Neural progenitor cell (in vitro differentiated cells): ENCODE measurements around the gene APOC4. TPM values are rescaled to one million over a fixed set of nuclear protein-coding genes. Genes with fewer than 3 reads are reported as not detected.
A peak's percentile ranks its signal among the peaks of the same experiment; 100 is the strongest.

ENCODE experiments used
- DNase-seq: peaks from one replicate; pipeline ENCODE4 v3.0.0-alpha.2; 2016; ENCODE audit warnings: low spot score
- H2AFZ ChIP-seq: fragments of 200-600 bp; sonication (generic); replicated peaks from 2 replicates; pipeline ENCODE4 v1.6.1; 2016; ENCODE audit warnings: antibody characterized with exemption
- H3F3A ChIP-seq: fragments of 200-600 bp; sonication (generic); 2 replicates; pipeline ENCODE4 v1.6.1; 2016; ENCODE audit warnings: antibody characterized with exemption, low read depth
- H3K27ac ChIP-seq: fragments of 200-600 bp; sonication (generic); 2 replicates; pipeline ENCODE4 v1.5.1; 2016; ENCODE audit warnings: mild to moderate bottlenecking
- H3K27me3 ChIP-seq: fragments of 200-600 bp; sonication (generic); 2 replicates; pipeline ENCODE4 v1.6.1; 2016; ENCODE audit warnings: mild to moderate bottlenecking, moderate library complexity
- H3K36me3 ChIP-seq: fragments of 200-600 bp; sonication (generic); 2 replicates; pipeline ENCODE4 v1.5.1; 2016
- H3K4me1 ChIP-seq: fragments of 200-600 bp; sonication (generic); 2 replicates; pipeline ENCODE4 v1.6.1; 2016; ENCODE audit warnings: mixed run types
- H3K4me2 ChIP-seq: fragments of 200-600 bp; sonication (generic); 2 replicates; pipeline ENCODE4 v1.6.1; 2016
- H3K4me3 ChIP-seq: fragments of 200-600 bp; sonication (generic); 2 replicates; pipeline ENCODE4 v1.5.1; 2016
- H3K79me2 ChIP-seq: fragments of 200-600 bp; sonication (generic); 2 replicates; pipeline ENCODE4 v1.6.1; 2016; ENCODE audit warnings: low read depth
- H3K9ac ChIP-seq: fragments of 200-600 bp; sonication (generic); 2 replicates; pipeline ENCODE4 v1.6.1; 2016
- H3K9me3 ChIP-seq: fragments of 200-600 bp; sonication (generic); 2 replicates; pipeline ENCODE4 v1.5.1; 2016; ENCODE audit warnings: low read depth
- H4K20me1 ChIP-seq: fragments of 200-600 bp; sonication (generic); 2 replicates; pipeline ENCODE4 v1.6.1; 2016; ENCODE audit warnings: low read depth
- H3K27ac Mint-ChIP-seq: 3 replicates; pipeline ENCODE4 v1.8.0; 2021; ENCODE audit warnings: mixed read lengths
- H3K27me3 Mint-ChIP-seq: 2 replicates; pipeline ENCODE4 v1.8.0; 2022; ENCODE audit warnings: low read depth, mild to moderate bottlenecking, inconsistent platforms, moderate library complexity, mixed read lengths; ENCODE audit not compliant: insufficient read depth
- H3K36me3 Mint-ChIP-seq: 3 replicates; pipeline ENCODE4 v1.8.0; 2021; ENCODE audit warnings: mixed read lengths
- H3K4me1 Mint-ChIP-seq: 3 replicates; pipeline ENCODE4 v1.8.0; 2021; ENCODE audit warnings: mixed read lengths
- H3K4me3 Mint-ChIP-seq: 3 replicates; pipeline ENCODE4 v1.8.0; 2021; ENCODE audit warnings: mild to moderate bottlenecking, moderate library complexity, mixed read lengths
- H3K9me3 Mint-ChIP-seq: 3 replicates; pipeline ENCODE4 v1.8.0; 2020; ENCODE audit warnings: mixed read lengths
- CTCF ChIP-seq: fragments of 200-600 bp; sonication (generic); IDR thresholded peaks from 2 replicates; pipeline ENCODE4 v1.5.1; 2017; ENCODE audit warnings: antibody characterized with exemption, mild to moderate bottlenecking
- EZH2 ChIP-seq: fragments of 200-600 bp; sonication (generic); IDR thresholded peaks from 2 replicates; pipeline ENCODE4 v1.6.1; 2017; ENCODE audit warnings: antibody characterized with exemption, mild to moderate bottlenecking, moderate library complexity
- EZH2phosphoT487 ChIP-seq: fragments of 200-600 bp; sonication (generic); IDR thresholded peaks from 2 replicates; pipeline ENCODE4 v1.6.1; 2017; ENCODE audit warnings: antibody characterized with exemption
- total RNA-seq: library from RNA; depleted of rRNA; stranded (reverse); fragments of >200 nt; gene quantifications from 2 replicates; pipeline ENCODE4 v1.2.3, GENCODE V29; 2015; ENCODE audit warnings: low replicate concordance

The APOC4 gene
- total RNA-seq, 1 donor from 2014 or later = not detected

DNA sequence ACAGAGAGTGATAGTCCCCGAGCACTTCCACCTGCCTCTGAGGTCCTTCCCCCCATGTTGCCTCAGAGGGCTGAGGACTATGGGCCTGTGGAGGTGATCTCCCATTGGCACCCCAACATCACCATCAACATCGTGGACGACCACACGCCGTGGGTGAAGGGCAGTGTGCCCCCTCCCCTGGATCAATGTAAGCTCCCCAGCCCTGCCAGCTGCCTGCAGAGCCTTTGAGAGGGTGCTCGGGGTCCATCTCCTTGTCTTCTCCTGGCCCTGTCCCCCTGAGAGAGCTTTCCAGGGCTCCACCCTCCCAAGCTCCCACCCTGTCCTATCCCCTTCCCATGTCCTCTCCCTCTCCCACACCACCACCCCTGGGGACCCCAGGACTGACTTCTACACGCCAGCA lies 44.4 kb downstream of the APOC4 start:
- Mint-ChIP-seq H3K36me3 (peaks cover 9% of the 10 kb centered on the region), H3K27ac (no peak overlapping the region), H3K4me1 (no peaks in the 10 kb centered on the region), H3K27me3 (peaks cover 2% of the 10 kb centered on the region), H3K4me3 (no peak overlapping the region), H3K9me3 (no peaks in the 10 kb centered on the region)
- Histone ChIP-seq H3K27me3 (no peaks in the 10 kb centered on the region), H3K4me1 (no peaks in the 10 kb centered on the region), H3K79me2 (no peaks in the 10 kb centered on the region), H3K36me3 (no peaks in the 10 kb centered on the region), H2AFZ (no peak overlapping the region), H4K20me1 (peaks cover 6% of the 10 kb centered on the region), H3K4me3 (no peak overlapping the region), H3K4me2 (no peak overlapping the region), H3K27ac (no peak overlapping the region), H3K9ac (no peak overlapping the region), H3K9me3 (no peaks in the 10 kb centered on the region), H3F3A (no peaks in the 10 kb centered on the region)
- TF ChIP-seq EZH2 (no peak), CTCF (no peak), EZH2phosphoT487 (no peak)
- no peak for DNase-seq

GRCh38 chr19:44987148-44987675 lies 45.2 kb downstream of the APOC4 start:
- Histone ChIP-seq H3K9ac (no peak overlapping the region), H3K4me1 (no peaks in the 10 kb centered on the region), H3K4me3 (no peak overlapping the region), H4K20me1 (peaks cover 6% of the 10 kb centered on the region), H3K4me2 (no peak overlapping the region), H3K27ac (no peak overlapping the region), H3K79me2 (no peaks in the 10 kb centered on the region), H3K27me3 (no peaks in the 10 kb centered on the region), H3F3A (no peaks in the 10 kb centered on the region), H2AFZ (no peak overlapping the region), H3K9me3 (no peaks in the 10 kb centered on the region), H3K36me3 (no peaks in the 10 kb centered on the region)
- DNase-seq = no peak
- Mint-ChIP-seq H3K4me3 (peak overlapping the region; percentile 43), H3K4me1 (no peaks in the 10 kb centered on the region), H3K27me3 (peaks cover 2% of the 10 kb centered on the region), H3K9me3 (no peaks in the 10 kb centered on the region), H3K36me3 (peaks cover 13% of the 10 kb centered on the region), H3K27ac (no peak overlapping the region)
- TF ChIP-seq EZH2 = no peak
- TF ChIP-seq EZH2phosphoT487 = no peak
- TF ChIP-seq CTCF = no peak

DNA sequence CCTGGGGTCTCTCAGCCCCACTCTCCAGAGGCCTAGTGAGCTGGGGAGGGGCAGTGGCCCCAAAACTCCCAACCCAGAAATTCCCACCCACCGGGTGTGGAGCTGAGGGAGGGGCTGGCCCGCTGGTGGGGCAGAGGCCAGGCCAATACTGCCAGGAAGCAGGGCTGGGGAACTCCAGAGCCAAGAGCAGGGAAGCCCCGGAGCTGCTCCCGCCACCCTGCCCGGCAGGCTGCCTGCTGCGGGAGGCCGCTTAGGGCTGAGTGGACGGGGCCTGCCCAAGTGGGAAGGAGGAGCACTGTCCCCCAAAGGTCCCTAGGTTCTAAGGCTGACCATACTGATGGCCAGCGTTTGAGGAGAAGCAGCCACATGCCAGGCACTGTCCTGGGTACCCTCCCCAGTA lies 46.2 kb downstream of the APOC4 start:
- H3K27me3 ChIP-seq = no peaks in the 10 kb centered on the region
- H3K27ac Mint-ChIP-seq = no peak overlapping the region
- H2AFZ ChIP-seq = no peak overlapping the region
- H3K4me3 Mint-ChIP-seq = no peak overlapping the region
- H3K4me1 Mint-ChIP-seq = no peaks in the 10 kb centered on the region
- no peak overlapping the region for H3K4me3 ChIP-seq
- H3K4me2 ChIP-seq = no peak overlapping the region
- H3K9ac ChIP-seq = no peak overlapping the region
- no peaks in the 10 kb centered on the region for H3F3A ChIP-seq
- no peak overlapping the region for H3K27ac ChIP-seq
- no peaks in the 10 kb centered on the region for H3K4me1 ChIP-seq
- DNase-seq = no peak
- H3K79me2 ChIP-seq = no peaks in the 10 kb centered on the region
- no peaks in the 10 kb centered on the region for H3K9me3 ChIP-seq
- H3K36me3 Mint-ChIP-seq = peaks cover 13% of the 10 kb centered on the region
- H3K27me3 Mint-ChIP-seq = peaks cover 2% of the 10 kb centered on the region
- TF ChIP-seq EZH2 (no peak), CTCF (no peak), EZH2phosphoT487 (no peak)
- no peaks in the 10 kb centered on the region for H3K9me3 Mint-ChIP-seq
- no peaks in the 10 kb centered on the region for H3K36me3 ChIP-seq
- peaks cover 6% of the 10 kb centered on the region for H4K20me1 ChIP-seq
